Measurements from ENCODE around the gene IFT57. TPM values are rescaled to one million over a fixed set of nuclear protein-coding genes. Genes with fewer than 3 reads are reported as not detected.

IFT57 gene
- total RNA-seq, 4 donors from 2014 or later, result 48.4 to 64.2 (median 55.1) TPM

GRCh38 chr3:108241721-108242120 lies 19.5 kb upstream of the IFT57 start:
- Histone ChIP-seq H3K27ac (no peak overlapping the region), H3K36me3 (no peaks in the 10 kb centered on the region), H3K27me3 (no peaks in the 10 kb centered on the region), H3K4me1 (no peaks in the 10 kb centered on the region), H3K4me3 (no peak overlapping the region), H3K9me3 (no peaks in the 10 kb centered on the region)
- 55 to 80% methylated on average over 2 to 5 of the region's 6 CpGs for WGBS, 2 donors (ENCODE audit: low coverage in 1 of 2)
- ATAC-seq, result no peak
- TF ChIP-seq EP300 (IDR thresholded peaks at IDR 0.05), result no peak
- no peak for TF ChIP-seq POLR2A (IDR thresholded peaks at IDR 0.05)
- TF ChIP-seq POLR2AphosphoS5 (IDR thresholded peaks at IDR 0.05), result no peak
- no peak for TF ChIP-seq CTCF (IDR thresholded peaks at IDR 0.05)

GRCh38 chr3:108241146-108241545 lies 18.9 kb upstream of the IFT57 start:
- Histone ChIP-seq H3K4me3 (no peak overlapping the region), H3K27ac (no peak overlapping the region), H3K4me1 (no peaks in the 10 kb centered on the region), H3K9me3 (no peaks in the 10 kb centered on the region), H3K27me3 (no peaks in the 10 kb centered on the region), H3K36me3 (no peaks in the 10 kb centered on the region)
- 90% methylated on average over 2 of the region's 2 CpGs for WGBS, 2 donors (ENCODE audit: low coverage in 1 of 2)
- TF ChIP-seq POLR2A (IDR thresholded peaks at IDR 0.05), result no peak
- TF ChIP-seq POLR2AphosphoS5 (IDR thresholded peaks at IDR 0.05), result no peak
- TF ChIP-seq EP300 (IDR thresholded peaks at IDR 0.05), result no peak
- TF ChIP-seq CTCF (IDR thresholded peaks at IDR 0.05), result no peak
- no peak for ATAC-seq

GRCh38 chr3:108239082-108239481 lies 16.9 kb upstream of the IFT57 start:
- Histone ChIP-seq H3K9me3 (no peaks in the 10 kb centered on the region), H3K36me3 (no peaks in the 10 kb centered on the region), H3K27me3 (no peaks in the 10 kb centered on the region), H3K4me1 (no peaks in the 10 kb centered on the region), H3K27ac (no peak overlapping the region), H3K4me3 (no peak overlapping the region)
- no peak for ATAC-seq
- WGBS, 2 donors (ENCODE audit: low coverage in 1 of 2), result 82 to 83% methylated on average over 1 of the region's 1 CpG
- TF ChIP-seq POLR2AphosphoS5 (IDR thresholded peaks at IDR 0.05), result no peak
- TF ChIP-seq POLR2A (IDR thresholded peaks at IDR 0.05), result no peak
- TF ChIP-seq CTCF (IDR thresholded peaks at IDR 0.05), result no peak
- no peak for TF ChIP-seq EP300 (IDR thresholded peaks at IDR 0.05)

- WGBS, 2 donors (ENCODE audit: low coverage in 1 of 2), result 88 to 100% methylated on average over 1 of the region's 1 CpG
- no peak for ATAC-seq
- H3K4me3 ChIP-seq, result no peak overlapping the region
- no peak overlapping the region for H3K27ac ChIP-seq
- H3K4me1 ChIP-seq, result no peaks in the 10 kb centered on the region
- no peaks in the 10 kb centered on the region for H3K9me3 ChIP-seq
- TF ChIP-seq POLR2AphosphoS5 (IDR thresholded peaks at IDR 0.05) (no peak), EP300 (IDR thresholded peaks at IDR 0.05) (no peak), POLR2A (IDR thresholded peaks at IDR 0.05) (no peak), CTCF (IDR thresholded peaks at IDR 0.05) (no peak)
- no peaks in the 10 kb centered on the region for H3K27me3 ChIP-seq
- H3K36me3 ChIP-seq, result no peaks in the 10 kb centered on the region
Observed at GRCh38 chr3:108235290-108235689, 13.1 kb upstream of the IFT57 start.

- Histone ChIP-seq H3K4me1 (no peaks in the 10 kb centered on the region), H3K27me3 (no peaks in the 10 kb centered on the region), H3K27ac (no peak overlapping the region), H3K36me3 (no peaks in the 10 kb centered on the region), H3K9me3 (no peaks in the 10 kb centered on the region), H3K4me3 (no peak overlapping the region)
- no peak for TF ChIP-seq POLR2AphosphoS5 (IDR thresholded peaks at IDR 0.05)
- no peak for TF ChIP-seq POLR2A (IDR thresholded peaks at IDR 0.05)
- TF ChIP-seq CTCF (IDR thresholded peaks at IDR 0.05), result no peak
- TF ChIP-seq EP300 (IDR thresholded peaks at IDR 0.05), result no peak
- no peak for ATAC-seq
- 100% methylated on average over 1 of the region's 1 CpG for WGBS, 2 donors (ENCODE audit: low coverage in 1 of 2)
Observed at GRCh38 chr3:108234387-108234957, 12.2 kb upstream of the IFT57 start.

Data from gastroesophageal sphincter (tissue), 4 donors.